HUES64 (cell line): ENCODE data around the gene GPR107.

Experiments
- H3K27ac ChIP-seq: 2 replicates; pipeline ENCODE4 v1.7.0; 2013; ENCODE audit warnings: low read depth, low read length, inconsistent platforms
- H3K27me3 ChIP-seq: 2 replicates; pipeline ENCODE4 v1.6.1; 2013; ENCODE audit warnings: mild to moderate bottlenecking, low read length; ENCODE audit not compliant: insufficient read depth
- H3K36me3 ChIP-seq: 2 replicates; pipeline ENCODE4 v1.6.1; 2013; ENCODE audit warnings: mild to moderate bottlenecking, low read length; ENCODE audit not compliant: insufficient read depth
- H3K4me1 ChIP-seq: 2 replicates; pipeline ENCODE4 v1.6.1; 2013; ENCODE audit warnings: mild to moderate bottlenecking, low read length, moderate library complexity; ENCODE audit not compliant: insufficient read depth
- H3K4me3 ChIP-seq: 2 replicates; pipeline ENCODE4 v1.5.1; 2013; ENCODE audit warnings: mild to moderate bottlenecking, low read length, moderate library complexity
- H3K9ac ChIP-seq: 2 replicates; pipeline ENCODE4 v1.6.1; 2013; ENCODE audit warnings: mild to moderate bottlenecking, low read depth, low read length
- H3K9me3 ChIP-seq: 2 replicates; pipeline ENCODE4 v1.6.1; 2013; ENCODE audit warnings: low read depth, low read length; ENCODE audit not compliant: insufficient read depth
- WGBS: fragments of 150-250, 120-280 bp; methylation state at CpG from one replicate; pipeline ENCODE4 v1.1.7; 2013; ENCODE audit warnings: missing lambda C conversion rate; 5-methylcytosine and 5-hydroxymethylcytosine counted together

The GPR107 gene

DNA sequence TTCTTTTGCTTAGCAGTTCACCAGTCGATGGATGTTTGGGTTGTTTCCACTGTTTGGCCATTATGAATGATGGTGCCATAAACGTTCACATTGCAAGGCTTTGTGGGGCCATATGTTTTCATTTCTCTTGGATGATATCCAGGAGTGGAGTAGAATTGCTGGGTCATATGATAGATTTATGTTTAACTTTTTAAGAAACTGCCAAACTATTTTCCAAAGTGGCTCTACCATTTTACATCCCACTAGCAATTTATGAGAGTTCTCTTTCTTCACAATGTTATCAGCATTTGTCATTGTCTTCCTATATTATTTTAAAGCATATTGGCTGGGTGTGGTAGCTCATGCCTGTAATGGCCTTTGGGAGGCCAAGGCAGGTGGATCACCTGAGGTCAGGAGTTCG is 5.2 kb downstream of the GPR107 start:
- WGBS = 97% methylated on average over 3 of the region's 3 CpGs
- H3K4me3 ChIP-seq = no peak overlapping the region
- H3K9ac ChIP-seq = no peak overlapping the region
- no peaks in the 10 kb centered on the region for H3K9me3 ChIP-seq
- H3K36me3 ChIP-seq = peaks cover 2% of the 10 kb centered on the region; the same call in 1 of the 2 replicates
- peaks cover 4% of the 10 kb centered on the region; the same call in 1 of the 2 replicates for H3K4me1 ChIP-seq
- H3K27me3 ChIP-seq = no peaks in the 10 kb centered on the region
- H3K27ac ChIP-seq = no peak overlapping the region

DNA sequence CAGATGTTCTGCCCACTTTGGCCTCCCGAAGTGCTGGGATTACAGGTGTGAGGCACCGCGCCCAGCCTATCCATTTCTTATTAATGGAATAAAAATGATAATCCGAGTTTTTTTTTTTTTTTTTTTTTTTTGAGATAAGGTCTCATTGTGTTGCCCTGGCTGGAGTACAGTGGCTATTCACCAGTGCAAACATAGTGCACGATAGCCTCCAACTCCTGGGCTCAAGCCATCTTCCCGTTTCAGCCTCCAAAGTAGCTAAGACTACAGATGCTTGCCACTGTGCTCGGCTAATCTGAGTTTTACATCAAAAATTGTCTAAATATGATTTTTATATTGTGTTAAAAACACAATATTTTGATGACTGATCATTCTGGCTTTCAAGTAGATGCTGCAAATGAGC is 6.6 kb downstream of the GPR107 start:
- Histone ChIP-seq H3K36me3 (peaks cover 2% of the 10 kb centered on the region; the same call in 1 of the 2 replicates), H3K9ac (no peak overlapping the region), H3K27me3 (no peaks in the 10 kb centered on the region), H3K4me3 (no peak overlapping the region), H3K9me3 (no peaks in the 10 kb centered on the region), H3K27ac (no peak overlapping the region), H3K4me1 (no peaks in the 10 kb centered on the region)
- WGBS = 94% methylated on average over 6 of the region's 7 CpGs

DNA sequence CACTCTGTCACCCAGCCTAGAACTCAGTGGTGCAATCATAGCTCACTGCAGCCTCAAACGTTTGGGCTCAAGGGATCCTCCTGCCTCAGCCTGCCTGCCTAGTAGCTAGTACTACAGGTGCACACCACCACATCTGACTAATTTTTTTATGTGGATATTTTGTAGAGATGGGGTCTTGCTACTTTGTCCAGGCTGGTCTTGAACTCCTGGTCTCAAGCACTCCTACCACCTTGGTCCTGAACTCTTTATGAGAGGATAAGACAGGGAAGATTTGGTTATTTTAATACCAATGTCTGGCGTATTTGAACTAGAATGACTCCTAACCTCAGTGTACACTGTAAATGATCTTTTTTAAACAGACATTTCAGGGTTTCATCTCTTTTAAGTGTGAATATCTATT is 9.0 kb downstream of the GPR107 start:
- peaks cover 2% of the 10 kb centered on the region; the same call in 1 of the 2 replicates for H3K36me3 ChIP-seq
- 93% methylated on average over 2 of the region's 2 CpGs for WGBS
- H3K27me3 ChIP-seq = no peaks in the 10 kb centered on the region
- no peak overlapping the region for H3K9ac ChIP-seq
- H3K27ac ChIP-seq = no peak overlapping the region
- H3K4me3 ChIP-seq = no peak overlapping the region
- H3K9me3 ChIP-seq = no peaks in the 10 kb centered on the region
- no peaks in the 10 kb centered on the region for H3K4me1 ChIP-seq

DNA sequence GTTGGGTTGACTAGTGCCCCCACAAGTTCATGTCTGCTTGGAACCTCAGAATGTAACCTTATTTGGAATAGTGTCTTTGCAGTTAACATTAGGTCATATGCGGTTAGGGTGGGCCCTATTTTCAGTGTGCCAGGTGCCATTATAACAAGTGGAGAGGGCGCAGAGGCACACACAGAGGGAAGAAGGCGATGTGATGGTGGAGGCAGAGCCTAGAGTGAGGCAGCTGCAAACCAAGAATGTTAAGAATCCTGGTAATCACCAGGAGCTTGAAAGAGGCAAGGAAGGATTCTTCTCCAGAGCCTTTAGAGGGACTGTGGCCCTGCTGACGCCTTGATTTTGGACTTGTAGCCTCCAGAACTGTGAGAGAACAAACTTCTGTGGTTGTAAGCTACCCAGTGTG is 10.9 kb downstream of the GPR107 start:
- Histone ChIP-seq H3K9ac (no peak overlapping the region), H3K9me3 (no peaks in the 10 kb centered on the region), H3K36me3 (no peaks in the 10 kb centered on the region), H3K27me3 (no peaks in the 10 kb centered on the region), H3K4me1 (no peaks in the 10 kb centered on the region), H3K4me3 (no peak overlapping the region), H3K27ac (no peak overlapping the region)
- WGBS = 89% methylated on average over 4 of the region's 4 CpGs

DNA sequence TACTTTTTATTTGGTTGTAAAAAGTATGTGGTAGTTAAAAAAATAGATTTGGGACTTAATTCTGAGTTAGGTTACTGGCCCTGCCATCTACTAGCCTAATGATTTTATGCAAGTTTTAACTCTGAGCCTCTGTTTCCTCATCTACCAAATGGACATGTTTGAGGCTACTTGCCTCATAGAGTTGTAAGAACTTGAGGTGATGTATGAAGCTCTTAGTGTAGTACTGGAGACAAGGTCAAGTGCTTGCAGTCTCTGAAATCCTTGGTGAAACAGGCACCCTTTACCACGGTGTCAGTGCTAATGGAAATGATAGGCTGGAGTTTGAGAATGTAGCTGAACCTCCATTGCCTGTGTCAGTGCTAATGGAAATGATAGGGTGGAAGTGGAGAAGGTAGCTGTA is 15.3 kb downstream of the GPR107 start:
- Histone ChIP-seq H3K4me3 (no peak overlapping the region), H3K9ac (no peak overlapping the region), H3K27ac (no peak overlapping the region), H3K4me1 (peaks cover 5% of the 10 kb centered on the region; the same call in 1 of the 2 replicates), H3K9me3 (no peaks in the 10 kb centered on the region), H3K36me3 (no peaks in the 10 kb centered on the region), H3K27me3 (no peaks in the 10 kb centered on the region)
- WGBS = 97% methylated on average over 1 of the region's 1 CpG

DNA sequence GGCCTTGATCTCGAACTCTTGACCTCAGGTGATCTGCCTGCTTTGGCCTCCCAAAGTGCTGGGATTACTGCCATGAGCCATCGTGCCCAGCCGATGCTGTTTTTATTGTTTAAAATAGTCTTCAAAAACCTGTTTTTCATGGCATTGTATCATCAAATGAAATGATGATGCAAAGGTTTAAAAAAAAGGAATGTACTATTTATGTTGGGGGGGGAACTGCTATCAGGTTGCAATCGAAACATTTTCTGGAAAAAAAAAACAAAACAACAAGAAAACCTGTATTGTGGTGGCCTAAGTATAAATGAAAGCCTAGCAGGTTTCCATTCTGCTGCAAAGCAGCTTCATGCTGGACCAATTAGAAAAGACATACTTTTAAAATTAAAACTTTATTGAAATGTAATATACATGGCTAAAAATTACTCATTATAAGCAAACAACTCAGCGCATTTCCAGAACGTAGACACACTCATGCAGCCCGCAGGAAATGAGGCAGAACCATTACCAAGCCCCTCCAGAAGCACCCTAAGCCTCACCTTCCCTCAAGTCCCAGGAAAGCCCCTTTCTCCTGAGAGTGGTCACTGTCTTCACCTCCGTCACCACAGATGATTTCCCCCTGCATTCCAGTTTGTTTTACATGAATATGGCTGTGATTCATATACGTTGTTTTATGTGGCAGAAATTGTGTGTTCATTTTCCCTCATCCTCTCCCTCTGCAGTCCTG is 19.0 kb downstream of the GPR107 start:
- WGBS = 89% methylated on average over 8 of the region's 9 CpGs
- no peaks in the 10 kb centered on the region for H3K27me3 ChIP-seq
- H3K9ac ChIP-seq = no peak overlapping the region
- peak overlapping the region; percentile 36; the same call in 1 of the 2 replicates for H3K27ac ChIP-seq
- no peak overlapping the region for H3K4me3 ChIP-seq
- no peaks in the 10 kb centered on the region for H3K9me3 ChIP-seq
- H3K36me3 ChIP-seq = peaks cover 20% of the 10 kb centered on the region
- peaks cover 5% of the 10 kb centered on the region; the same call in 1 of the 2 replicates for H3K4me1 ChIP-seq

DNA sequence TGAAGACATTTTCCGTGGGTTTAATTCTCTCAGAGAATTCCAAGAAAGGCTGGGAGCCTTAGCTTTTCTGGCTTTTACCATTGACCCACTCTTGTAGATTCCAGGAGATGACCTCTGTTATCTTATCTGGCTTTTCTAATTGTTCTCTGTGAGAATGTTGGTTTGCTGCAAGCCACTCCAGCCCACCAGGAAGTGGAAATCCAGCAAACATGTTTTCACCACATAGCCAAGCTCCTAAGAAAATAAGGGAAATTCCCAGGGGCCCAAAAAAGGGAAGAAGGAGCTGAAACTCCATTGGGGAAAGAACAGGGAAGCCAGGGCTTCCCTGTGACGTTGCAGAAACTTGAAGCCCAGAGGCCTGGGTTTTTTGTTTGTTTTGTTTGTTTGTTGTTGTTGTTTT is 19.7 kb downstream of the GPR107 start:
- Histone ChIP-seq H3K27me3 (no peaks in the 10 kb centered on the region), H3K4me1 (peaks cover 5% of the 10 kb centered on the region; the same call in 1 of the 2 replicates), H3K9me3 (no peaks in the 10 kb centered on the region), H3K9ac (no peak overlapping the region), H3K36me3 (peaks cover 24% of the 10 kb centered on the region), H3K27ac (peak overlapping the region; percentile 36; the same call in 1 of the 2 replicates), H3K4me3 (no peak overlapping the region)
- 71% methylated on average over 2 of the region's 2 CpGs for WGBS

DNA sequence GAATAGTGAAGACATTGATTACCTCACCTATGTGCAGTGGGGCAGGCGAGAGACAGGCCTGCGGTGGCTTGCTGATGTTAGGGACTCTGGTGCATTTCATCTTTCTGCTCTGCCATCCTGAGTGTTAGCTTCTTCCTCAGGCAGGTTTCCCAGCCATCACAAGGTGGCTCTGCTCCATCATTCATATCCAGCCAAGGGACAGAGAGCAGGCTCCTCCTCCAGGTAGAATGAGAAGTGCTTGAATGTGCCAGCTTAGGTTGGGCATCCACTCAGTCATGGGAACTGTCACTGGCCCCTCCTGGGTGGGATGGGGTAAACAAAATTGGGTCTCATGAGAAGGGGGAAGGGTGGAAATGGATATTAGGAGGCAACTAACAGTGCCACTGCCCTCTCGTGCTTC is 24.8 kb downstream of the GPR107 start:
- no peak overlapping the region for H3K9ac ChIP-seq
- H3K36me3 ChIP-seq = peaks cover 60% of the 10 kb centered on the region
- no peaks in the 10 kb centered on the region; the same call in 1 of the 2 replicates for H3K4me1 ChIP-seq
- H3K9me3 ChIP-seq = no peaks in the 10 kb centered on the region
- 95% methylated on average over 3 of the region's 3 CpGs for WGBS
- no peaks in the 10 kb centered on the region for H3K27me3 ChIP-seq
- no peak overlapping the region for H3K27ac ChIP-seq
- H3K4me3 ChIP-seq = no peak overlapping the region

DNA sequence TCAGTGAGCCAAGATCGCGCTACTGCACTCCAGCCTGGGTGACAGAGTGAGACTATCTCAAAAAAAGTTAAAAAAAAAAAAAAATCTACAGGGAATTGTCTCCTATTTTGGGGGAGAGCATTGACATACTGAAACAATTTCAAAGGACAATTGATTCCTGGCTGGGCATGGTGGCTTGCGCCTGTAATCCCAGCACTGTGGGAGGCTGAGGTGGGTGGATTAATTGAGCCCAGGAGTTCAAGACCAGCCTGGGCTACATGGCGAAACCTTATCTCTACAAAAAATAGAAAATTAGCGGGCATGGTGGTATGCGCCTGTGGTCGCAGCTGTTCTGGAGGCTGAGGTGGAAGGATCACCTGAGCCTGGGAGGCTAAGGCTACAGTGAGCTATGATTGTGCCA is 30.6 kb downstream of the GPR107 start:
- no peaks in the 10 kb centered on the region for H3K9me3 ChIP-seq
- 94% methylated on average over 7 of the region's 7 CpGs for WGBS
- H3K9ac ChIP-seq = no peak overlapping the region
- no peak overlapping the region for H3K27ac ChIP-seq
- peaks cover 60% of the 10 kb centered on the region for H3K36me3 ChIP-seq
- no peaks in the 10 kb centered on the region for H3K4me1 ChIP-seq
- H3K27me3 ChIP-seq = no peaks in the 10 kb centered on the region
- no peak overlapping the region for H3K4me3 ChIP-seq

DNA sequence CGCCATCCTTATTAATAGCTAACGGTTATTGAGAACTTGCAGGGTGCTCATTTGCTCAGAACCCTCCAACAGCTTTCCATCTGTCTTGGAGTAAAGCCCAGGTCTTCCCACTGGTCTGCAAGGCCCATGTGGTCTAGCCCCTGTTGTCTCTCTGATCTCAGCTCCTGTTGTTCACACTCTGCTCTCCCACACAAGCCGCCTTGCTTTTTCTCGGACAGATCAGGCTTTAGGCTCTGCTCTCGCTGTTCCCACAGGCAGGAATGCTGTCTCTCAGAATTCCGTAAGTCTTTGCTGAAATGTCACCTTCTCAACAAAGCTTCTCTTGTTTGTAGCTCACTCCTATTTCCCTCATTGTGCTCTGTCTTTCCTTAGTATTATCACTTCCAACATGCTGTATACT is 34.3 kb downstream of the GPR107 start:
- 95% methylated on average over 6 of the region's 6 CpGs for WGBS

DNA sequence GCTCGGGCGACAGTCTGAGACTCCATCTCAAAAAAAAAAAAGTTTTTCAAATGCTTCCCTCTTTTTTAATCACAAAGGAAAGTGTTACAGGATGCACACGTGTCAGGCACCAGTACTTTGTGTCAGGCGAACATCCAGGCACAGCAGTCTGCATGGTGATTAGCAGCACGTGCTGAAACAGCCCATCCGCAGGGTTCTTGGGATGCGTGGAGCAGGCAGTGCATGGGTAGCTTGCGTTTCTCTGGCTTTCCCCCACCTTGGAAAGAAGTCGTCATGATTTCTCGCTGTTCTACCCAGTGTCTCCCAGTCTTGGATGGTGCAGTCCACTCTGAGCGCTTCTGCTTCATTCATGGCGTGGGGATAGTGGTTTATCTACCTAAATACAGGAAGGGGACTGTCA is 35.4 kb downstream of the GPR107 start:
- Histone ChIP-seq H3K4me1 (no peaks in the 10 kb centered on the region), H3K36me3 (peaks cover 62% of the 10 kb centered on the region), H3K27me3 (no peaks in the 10 kb centered on the region), H3K27ac (no peak overlapping the region), H3K9me3 (no peaks in the 10 kb centered on the region), H3K4me3 (no peak overlapping the region), H3K9ac (no peak overlapping the region)
- 93% methylated on average over 12 of the region's 12 CpGs for WGBS

More for the DNA sequence above, 34.3 kb downstream of the GPR107 start:
- no peaks in the 10 kb centered on the region for H3K4me1 ChIP-seq
- no peak overlapping the region for H3K4me3 ChIP-seq
- peaks cover 60% of the 10 kb centered on the region for H3K36me3 ChIP-seq
- H3K9ac ChIP-seq = no peak overlapping the region
- H3K27ac ChIP-seq = no peak overlapping the region
- no peaks in the 10 kb centered on the region for H3K27me3 ChIP-seq
- no peaks in the 10 kb centered on the region for H3K9me3 ChIP-seq
